ENCODE results near the gene MYO3B.

DNA sequence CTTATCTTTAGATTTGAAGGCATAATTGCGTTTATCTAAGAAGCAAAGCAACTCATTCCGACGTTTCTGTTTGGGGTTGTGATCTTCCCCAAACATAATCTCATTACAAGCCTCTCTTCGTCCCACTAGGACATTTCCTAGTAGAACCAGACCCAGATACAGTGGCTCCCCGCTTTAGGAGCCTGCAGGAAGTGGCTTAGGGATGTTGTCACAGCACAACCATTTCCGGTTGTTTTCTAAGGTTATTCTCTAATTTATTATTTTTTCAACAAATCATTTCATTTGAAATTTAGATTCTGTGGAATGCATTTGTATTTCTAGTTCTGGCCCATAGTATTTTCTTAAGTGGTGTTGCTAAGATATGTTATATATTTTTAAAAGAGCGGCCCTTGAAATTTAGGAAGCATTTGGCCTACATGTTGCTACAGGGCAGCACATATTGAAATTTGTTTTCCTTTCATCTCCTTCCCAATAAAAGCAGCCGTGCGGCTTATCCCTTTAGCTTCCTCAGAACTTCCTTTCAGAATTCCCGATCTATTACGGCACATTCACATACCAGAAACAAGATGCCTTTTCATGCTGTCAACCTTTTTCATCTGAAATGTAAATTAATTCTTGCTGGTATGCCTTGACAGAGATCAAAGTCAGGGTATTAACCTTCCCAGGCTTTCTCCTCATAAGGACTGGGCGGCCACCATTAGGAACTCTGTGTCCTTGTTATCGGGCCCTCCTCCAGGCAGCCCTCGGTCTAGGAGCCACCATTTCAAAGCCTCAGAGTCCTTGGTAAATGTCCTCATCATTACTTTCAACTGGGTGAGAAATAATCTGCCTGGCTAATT, 326.2 kb downstream of the MYO3B start:
- TF ChIP-seq TAF1 (IDR thresholded peaks at IDR 0.05; ENCODE audit: low read depth, low read length), result no peak
- no peak for TF ChIP-seq POLR2A (IDR thresholded peaks at IDR 0.05; ENCODE audit: low read depth, low read length)
- no peak for TF ChIP-seq POLR2AphosphoS5 (IDR thresholded peaks at IDR 0.05; ENCODE audit: low read depth, low read length)
- no peak for TF ChIP-seq PAX5 (IDR thresholded peaks at IDR 0.05; ENCODE audit: insufficient read depth, low read length, severe bottlenecking)
- TF ChIP-seq SPI1 (IDR thresholded peaks at IDR 0.05; ENCODE audit: low read depth, low read length), result no peak
- TF ChIP-seq POU2F2 (IDR thresholded peaks at IDR 0.05; ENCODE audit: low read depth, low read length), result no peak

All from GM12891 (cell line).